GM19240 (cell line): ENCODE data around the gene AMY2A.
"Not testable (repeated sequence)": the region's sequence is repeated elsewhere in the genome, so short reads cannot be mapped to it uniquely, and the experiment has no call there.

Source experiments
- DNase-seq: peaks from one replicate; pipeline ENCODE4 v3.0.0; 2011; ENCODE audit warnings: low spot score; ENCODE audit not compliant: insufficient read length

The AMY2A gene

GRCh38 chr1:103616994-103617477, at the start of gene AMY2A:
TSS of gene AMY2A (plus strand) at chr1:103617427. CDS start at chr1:103617441, 14 bp downstream.
- DNase-seq: not testable (repeated sequence)

GRCh38 chr1:103569493-103569892, 47.7 kb upstream of the AMY2A start:
- DNase-seq: no peak

- not testable (repeated sequence) for DNase-seq
These were observed 45.9 kb upstream of the AMY2A start, which contains the start of gene AMY2B for GRCh38 chr1:103571289-103571688. TSS of gene AMY2B (plus strand) at chr1:103571589. CDS start at chr1:103571603, 14 bp downstream.

GRCh38 chr1:103576065-103576464, 41.2 kb upstream of the AMY2A start:
- DNase-seq: no peak

GRCh38 chr1:103576784-103577183, 40.4 kb upstream of the AMY2A start:
- not testable (repeated sequence) for DNase-seq

GRCh38 chr1:103582464-103582863, 34.8 kb upstream of the AMY2A start:
- DNase-seq: no peak

- no peak for DNase-seq
These were observed 33.3 kb upstream of the AMY2A start for GRCh38 chr1:103583887-103584286.

GRCh38 chr1:103584537-103584936, 32.7 kb upstream of the AMY2A start:
- DNase-seq: no peak

GRCh38 chr1:103602740-103603139, 14.5 kb upstream of the AMY2A start:
- DNase-seq: not testable (repeated sequence)

- no peak for DNase-seq
These were observed 865 bp upstream of the AMY2A start for GRCh38 chr1:103616362-103616761.

GRCh38 chr1:103627436-103627835, 10.2 kb downstream of the AMY2A start:
- not testable (repeated sequence) for DNase-seq

GRCh38 chr1:103641194-103641593, 24.0 kb downstream of the AMY2A start:
- not testable (repeated sequence) for DNase-seq

GRCh38 chr1:103643908-103644307, 26.7 kb downstream of the AMY2A start:
- not testable (repeated sequence) for DNase-seq

- DNase-seq: not testable (repeated sequence)
These were observed 33.1 kb downstream of the AMY2A start for GRCh38 chr1:103650305-103650704.

- DNase-seq: not testable (repeated sequence)
These were observed 33.7 kb downstream of the AMY2A start for GRCh38 chr1:103650889-103651288.

- not testable (repeated sequence) for DNase-seq
These were observed 36.9 kb downstream of the AMY2A start for GRCh38 chr1:103654133-103654532.

- not testable (repeated sequence) for DNase-seq
These were observed 38.2 kb downstream of the AMY2A start, which contains the start of gene AMY1A for GRCh38 chr1:103655460-103655859. TSS of gene AMY1A (plus strand) at chr1:103655760. CDS start at chr1:103656331, 571 bp downstream.
